Right ventricle myocardium inferior (tissue), 1 donor: Measurements from ENCODE around the gene CCDC181. TPM values are rescaled to one million over a fixed set of nuclear protein-coding genes. Genes with fewer than 3 reads are reported as not detected.
"Not testable (repeated sequence)": the region's sequence is repeated elsewhere in the genome, so short reads cannot be mapped to it uniquely, and the experiment has no call there.

Experiments
- ATAC-seq: fragments of 200-7000 bp; cut with Tn5 transposase; one replicate; pipeline ENCODE4 v1.9.1; 2020; ENCODE audit warnings: mild to moderate bottlenecking, moderate library complexity
- DNase-seq: peaks from one replicate; pipeline ENCODE4 v3.0.0; 2021; ENCODE audit errors: missing footprints
- intact Hi-C: fragments of 100-400 bp; cut with DNase I; formaldehyde crosslinking; loops from one replicate; pipeline ENCODE4 v1.11.0; 2022
- total RNA-seq: library from RNA; stranded (reverse); fragmentation: NEBNext Ultra II Directional; extraction: Animal tissue kit (Norgen Biotek cat#: 25700); gene quantifications from one replicate; pipeline ENCODE4 v1.2.1, GENCODE V29; 2021
- donor health status: DM: no; HTN: yes; CAD: no; lungs with severe emphysema.

CCDC181 gene
- total RNA-seq, 1 donor from 2014 or later, result 0.65 TPM

- ATAC-seq, result no peak
- DNase-seq, result no peak
- intact Hi-C loops, result no loop called here
Measured at GRCh38 chr1:169421309-169421708, 6.0 kb downstream of the CCDC181 start.

- intact Hi-C loops, result no loop called here
- DNase-seq (no peak), ATAC-seq (no peak)
Measured at GRCh38 chr1:169414952-169415351, 12.3 kb downstream of the CCDC181 start.

GRCh38 chr1:169408340-169408739 lies 18.9 kb downstream of the CCDC181 start:
- ATAC-seq, DNase-seq, intact Hi-C loops: not testable (repeated sequence)

- ATAC-seq, DNase-seq, intact Hi-C loops: not testable (repeated sequence)
Measured at GRCh38 chr1:169402578-169402977, 24.7 kb downstream of the CCDC181 start.

GRCh38 chr1:169395955-169396354 lies 31.3 kb downstream of the CCDC181 start:
- intact Hi-C loops, result no loop called here
- ATAC-seq, result no peak

GRCh38 chr1:169392406-169392805 lies 34.9 kb downstream of the CCDC181 start:
- ATAC-seq (no peak), DNase-seq (no peak)
- intact Hi-C loops, result no loop called here

More at GRCh38 chr1:169395955-169396354, 31.3 kb downstream of the CCDC181 start:
- no peak for DNase-seq

GRCh38 chr1:169390303-169390702 lies 37.0 kb downstream of the CCDC181 start:
- no peak for ATAC-seq
- intact Hi-C loops, result no loop called here

GRCh38 chr1:169387399-169387798 lies 39.9 kb downstream of the CCDC181 start:
- ATAC-seq, result no peak
- DNase-seq, result no peak
- intact Hi-C loops, result no loop called here

More at GRCh38 chr1:169390303-169390702, 37.0 kb downstream of the CCDC181 start:
- no peak for DNase-seq

GRCh38 chr1:169383449-169383848 lies 43.8 kb downstream of the CCDC181 start:
- no peak for ATAC-seq

GRCh38 chr1:169381162-169381561 lies 46.1 kb downstream of the CCDC181 start:
- ATAC-seq (no peak), DNase-seq (no peak)
- intact Hi-C loops, result no loop called here

More at GRCh38 chr1:169383449-169383848, 43.8 kb downstream of the CCDC181 start:
- DNase-seq, result no peak
- intact Hi-C loops, result no loop called here

GRCh38 chr1:169371404-169371803 lies 55.9 kb downstream of the CCDC181 start:
- ATAC-seq (no peak), DNase-seq (no peak)
- intact Hi-C loops, result no loop called here

GRCh38 chr1:169368406-169368769 lies 58.9 kb downstream of the CCDC181 start:
- intact Hi-C loops, result no loop called here
- no peak for DNase-seq
- ATAC-seq, result no peak

- ATAC-seq (peak; percentile 100), DNase-seq (peak; percentile 98)
- intact Hi-C loops, result no loop called here
Measured at GRCh38 chr1:169367686-169368405, 59.4 kb downstream of the CCDC181 start, which contains the start of the genes BLZF1 and NME7. BLZF1 (plus strand) TSS chr1:169368195; CDS start chr1:169369523, 1,328 bp downstream. NME7 (minus strand) TSS chr1:169367797; CDS start chr1:169367710, 87 bp downstream.

- ATAC-seq (peak; percentile 11), DNase-seq (no peak)
- intact Hi-C loops, result no loop called here
Measured at GRCh38 chr1:169367096-169367685, 60.1 kb downstream of the CCDC181 start.

GRCh38 chr1:169364948-169365347 lies 62.3 kb downstream of the CCDC181 start:
- DNase-seq, result no peak
- ATAC-seq, result no peak
- intact Hi-C loops, result no loop called here

GRCh38 chr1:169363046-169363730 lies 64.1 kb downstream of the CCDC181 start:
- DNase-seq (no peak), ATAC-seq (no peak)
- intact Hi-C loops, result no loop called here

- intact Hi-C loops, result no loop called here
- no peak for ATAC-seq
- no peak for DNase-seq
Measured at GRCh38 chr1:169361281-169361680, 66.0 kb downstream of the CCDC181 start.

GRCh38 chr1:169360415-169360814 lies 66.9 kb downstream of the CCDC181 start:
- ATAC-seq (no peak), DNase-seq (no peak)
- intact Hi-C loops, result no loop called here

GRCh38 chr1:169348383-169349036 lies 78.8 kb downstream of the CCDC181 start:
- intact Hi-C loops, result loop anchor here (2.0 to 5.0 kb wide), 3 partner anchors 746 to 1006 kb away; no protein-coding TSS in a partner anchor
- no peak for ATAC-seq
- DNase-seq, result no peak
